ENCODE results near the gene TMPRSS6.
A peak's percentile ranks its signal among the peaks of the same experiment; 100 is the strongest.

TMPRSS6 gene

DNA sequence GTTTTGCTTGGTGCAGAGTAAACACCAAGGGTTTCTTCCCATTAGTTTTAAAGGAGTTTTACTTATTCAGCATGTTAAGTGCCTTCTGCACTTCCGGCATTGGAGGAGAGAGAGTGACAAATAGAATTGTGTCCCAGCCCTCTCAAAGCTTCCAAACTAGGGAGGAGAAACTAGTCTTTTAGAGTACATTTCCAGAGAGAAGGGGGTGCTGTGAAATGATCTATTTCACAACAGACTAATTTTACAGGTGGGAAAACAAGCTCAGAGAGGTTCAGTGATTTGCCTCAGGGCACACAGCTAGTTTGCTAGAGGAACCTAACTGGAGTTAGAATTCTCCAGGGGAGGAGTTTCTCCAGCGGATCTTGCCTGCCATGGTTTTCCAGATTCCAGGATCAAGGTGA, 77.4 kb downstream of the TMPRSS6 start:
- no peak for DNase-seq

DNA sequence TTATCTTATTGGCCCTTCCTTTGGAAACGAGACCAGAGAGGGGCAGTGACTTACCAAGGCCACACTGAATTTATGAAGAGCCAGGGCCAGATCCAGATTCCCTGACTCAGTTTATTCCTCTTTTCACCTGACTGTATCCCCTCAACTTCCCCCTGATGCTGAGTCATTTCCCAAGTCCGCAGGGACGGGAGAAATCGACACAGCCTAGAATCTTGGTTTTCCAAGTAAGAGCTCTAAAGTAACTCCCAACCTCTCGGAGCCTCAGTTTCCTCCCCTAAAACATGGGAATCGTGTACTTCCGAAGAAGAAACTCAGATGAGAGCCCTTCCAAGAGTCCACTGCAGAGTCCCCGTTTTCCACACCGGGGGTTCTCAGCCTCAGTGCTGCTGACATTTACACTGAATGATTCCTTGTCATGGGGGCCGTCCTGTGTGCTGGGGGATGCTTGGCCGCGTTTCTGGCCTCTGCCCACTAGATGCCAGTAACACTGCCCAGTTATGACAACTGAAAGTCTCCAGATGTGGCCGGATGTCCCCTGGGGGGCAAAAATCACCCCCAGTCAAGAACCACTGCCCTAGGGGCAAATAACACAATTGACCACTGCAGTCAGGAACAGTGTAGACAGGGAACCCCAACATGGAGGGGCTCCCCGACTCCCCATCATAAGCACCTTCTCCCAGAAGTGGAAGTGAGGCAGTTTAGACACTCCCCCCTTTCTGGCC, 78.8 kb downstream of the TMPRSS6 start:
- DNase-seq: no peak

DNA sequence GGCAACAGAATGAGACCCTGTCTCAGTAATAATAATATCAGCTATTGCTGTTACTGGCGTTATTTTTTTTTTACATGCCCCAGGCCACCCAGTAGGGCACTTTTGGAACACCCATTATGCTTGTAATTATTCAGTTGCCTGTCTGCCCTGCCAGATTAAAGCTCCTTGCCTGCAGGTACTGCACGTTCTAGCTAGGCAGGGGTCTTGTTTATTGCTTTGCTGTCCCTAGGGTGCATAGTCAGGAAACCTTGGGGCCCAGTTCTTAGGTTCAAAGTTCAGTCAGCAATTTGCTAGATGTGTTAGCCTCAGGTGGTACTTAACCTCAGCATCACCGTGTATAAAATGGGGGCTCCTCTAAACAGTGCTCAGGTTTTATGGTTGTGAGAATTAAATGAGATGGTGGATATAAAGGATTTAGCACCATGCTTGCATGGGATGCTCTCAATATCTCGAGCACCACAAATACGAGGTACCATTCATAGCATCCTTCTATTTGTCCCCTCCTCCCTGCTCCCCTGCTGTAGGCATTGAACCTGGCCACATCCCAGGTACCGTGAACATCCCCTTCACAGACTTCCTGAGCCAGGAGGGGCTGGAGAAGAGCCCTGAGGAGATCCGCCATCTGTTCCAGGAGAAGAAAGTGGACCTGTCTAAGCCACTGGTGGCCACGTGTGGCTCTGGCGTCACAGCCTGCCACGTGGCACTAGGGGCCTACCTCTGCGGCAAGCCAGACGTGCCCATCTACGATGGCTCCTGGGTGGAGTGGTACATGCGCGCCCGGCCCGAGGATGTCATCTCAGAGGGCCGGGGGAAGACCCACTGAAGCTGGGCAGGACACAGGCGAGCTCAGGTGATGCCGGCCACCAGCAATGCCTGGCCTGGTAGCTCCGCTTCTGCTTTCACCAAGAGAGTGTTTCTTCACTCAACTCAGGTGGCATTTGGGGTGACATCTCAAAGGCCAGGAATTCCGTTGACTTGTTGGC, 80.5 kb downstream of the TMPRSS6 start:
- no peak for DNase-seq

DNA sequence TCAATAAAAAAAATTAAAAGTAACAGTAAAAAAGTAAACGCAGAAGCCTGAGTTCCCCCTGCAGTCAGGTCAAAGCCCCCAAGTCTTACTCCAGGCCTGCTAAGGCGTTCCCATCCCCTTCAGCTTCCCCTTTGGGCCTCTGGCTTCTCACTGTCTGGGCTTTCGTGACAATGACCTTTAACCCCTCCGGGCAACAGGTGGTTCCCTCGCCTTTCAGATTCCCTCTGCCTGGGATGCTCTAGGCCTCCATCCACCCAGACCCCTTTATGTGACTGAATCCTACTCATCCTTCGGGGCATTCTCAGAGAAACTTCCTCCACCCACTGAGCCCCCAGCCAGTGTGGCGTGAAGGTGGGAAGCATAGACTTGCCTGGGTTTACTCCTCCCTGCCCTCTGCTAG, 82.0 kb downstream of the TMPRSS6 start:
- no peak for DNase-seq

DNA sequence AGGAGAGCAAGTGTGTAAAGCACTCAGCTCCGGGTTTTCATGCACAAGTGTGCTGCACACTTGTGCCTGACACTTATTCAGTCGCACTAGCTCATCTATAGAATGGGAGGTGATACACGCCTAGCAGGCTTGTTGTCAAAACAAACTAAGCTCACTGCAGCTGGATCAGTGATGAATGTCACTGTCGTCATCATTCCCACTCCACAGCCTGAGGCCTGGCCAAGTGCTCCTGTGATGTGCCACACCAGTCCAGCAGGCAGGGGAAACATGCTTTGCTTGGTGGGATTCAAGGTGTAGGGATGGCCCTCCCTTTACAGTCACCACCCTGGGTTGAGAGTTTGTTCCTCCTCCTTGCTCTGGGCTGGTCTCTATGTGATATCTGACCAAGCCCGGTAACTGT, 83.2 kb downstream of the TMPRSS6 start:
- DNase-seq: peak in 6 of 58 donors; percentile 8 to 28 (median 18)

DNA sequence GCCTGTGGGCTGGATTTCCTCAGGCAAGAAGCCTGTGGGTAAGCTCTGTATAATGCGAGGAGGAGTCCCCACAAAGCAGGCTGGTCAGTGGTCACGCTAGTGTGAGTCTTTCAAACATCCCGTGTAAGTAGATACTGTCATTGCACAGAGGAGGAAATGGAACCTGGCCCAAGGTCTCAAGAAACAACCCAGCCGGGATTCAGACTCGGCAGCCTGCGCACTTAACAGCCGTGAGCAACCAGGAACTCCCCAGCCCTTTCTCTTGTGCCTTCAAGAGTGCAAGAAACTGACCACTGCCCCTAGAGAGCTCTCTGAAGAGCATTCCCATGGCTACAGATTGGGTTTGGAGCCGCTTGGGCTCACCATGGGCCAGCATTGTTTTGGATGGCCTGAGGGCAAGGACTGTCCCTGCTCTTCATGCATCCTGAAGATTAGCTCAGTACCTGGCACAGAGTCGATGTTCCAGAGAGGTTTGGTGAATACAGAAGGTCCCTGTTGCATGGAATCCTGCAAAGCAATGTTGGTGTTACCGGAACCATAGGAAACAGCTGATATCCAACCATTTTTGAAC, 83.9 kb downstream of the TMPRSS6 start:
- no peak for DNase-seq

DNA sequence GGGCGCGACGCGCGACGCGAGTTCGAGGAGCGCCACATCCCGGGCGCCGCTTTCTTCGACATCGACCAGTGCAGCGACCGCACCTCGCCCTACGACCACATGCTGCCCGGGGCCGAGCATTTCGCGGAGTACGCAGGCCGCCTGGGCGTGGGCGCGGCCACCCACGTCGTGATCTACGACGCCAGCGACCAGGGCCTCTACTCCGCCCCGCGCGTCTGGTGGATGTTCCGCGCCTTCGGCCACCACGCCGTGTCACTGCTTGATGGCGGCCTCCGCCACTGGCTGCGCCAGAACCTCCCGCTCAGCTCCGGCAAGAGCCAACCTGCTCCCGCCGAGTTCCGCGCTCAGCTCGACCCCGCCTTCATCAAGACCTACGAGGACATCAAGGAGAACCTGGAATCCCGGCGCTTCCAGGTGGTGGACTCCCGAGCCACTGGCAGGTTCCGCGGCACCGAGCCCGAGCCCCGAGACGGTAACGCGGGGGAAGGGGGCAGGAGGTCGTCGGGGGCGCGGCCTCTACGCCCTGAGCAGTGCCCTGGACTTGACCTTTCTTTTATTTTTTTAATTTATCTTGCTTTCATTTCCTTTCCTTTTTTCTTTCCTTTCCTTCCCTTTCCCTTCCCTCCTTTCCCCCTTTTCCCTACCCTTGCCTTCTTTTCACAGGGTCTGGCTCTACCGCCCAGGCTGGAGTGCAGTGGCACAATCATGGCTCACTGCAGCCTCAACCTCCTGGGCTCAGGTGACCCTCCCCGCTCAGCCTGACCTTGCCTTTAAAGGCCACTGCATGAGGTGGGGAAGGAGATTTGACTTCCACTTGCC, 85.0 kb downstream of the TMPRSS6 start:
- DNase-seq: no peak

DNA sequence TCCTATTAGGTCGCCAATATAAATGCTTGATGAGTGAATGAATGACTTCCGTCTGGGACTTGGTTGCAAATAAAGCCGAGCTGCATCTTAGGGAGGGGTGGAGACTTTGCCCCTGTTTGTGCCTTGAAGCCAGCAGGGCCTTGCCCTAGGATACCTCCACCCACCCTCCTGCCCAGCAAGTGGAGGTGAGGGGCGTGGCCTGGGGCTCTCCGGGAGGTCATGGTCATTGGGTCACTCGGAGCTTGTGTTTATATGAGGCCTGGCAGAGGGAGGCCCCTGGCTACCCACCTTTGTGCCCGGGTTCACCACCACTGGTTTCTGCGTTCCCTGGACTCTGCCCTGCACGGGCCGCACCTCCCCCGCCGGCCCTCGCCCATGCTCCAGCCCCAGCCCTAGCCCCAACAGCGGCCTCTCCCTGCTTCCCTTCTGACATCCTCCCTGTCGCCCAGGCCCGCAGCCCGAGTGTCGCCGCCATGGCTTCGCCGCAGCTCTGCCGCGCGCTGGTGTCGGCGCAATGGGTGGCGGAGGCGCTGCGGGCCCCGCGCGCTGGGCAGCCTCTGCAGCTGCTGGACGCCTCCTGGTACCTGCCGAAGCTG, 85.7 kb downstream of the TMPRSS6 start:
- DNase-seq: no peak

DNA sequence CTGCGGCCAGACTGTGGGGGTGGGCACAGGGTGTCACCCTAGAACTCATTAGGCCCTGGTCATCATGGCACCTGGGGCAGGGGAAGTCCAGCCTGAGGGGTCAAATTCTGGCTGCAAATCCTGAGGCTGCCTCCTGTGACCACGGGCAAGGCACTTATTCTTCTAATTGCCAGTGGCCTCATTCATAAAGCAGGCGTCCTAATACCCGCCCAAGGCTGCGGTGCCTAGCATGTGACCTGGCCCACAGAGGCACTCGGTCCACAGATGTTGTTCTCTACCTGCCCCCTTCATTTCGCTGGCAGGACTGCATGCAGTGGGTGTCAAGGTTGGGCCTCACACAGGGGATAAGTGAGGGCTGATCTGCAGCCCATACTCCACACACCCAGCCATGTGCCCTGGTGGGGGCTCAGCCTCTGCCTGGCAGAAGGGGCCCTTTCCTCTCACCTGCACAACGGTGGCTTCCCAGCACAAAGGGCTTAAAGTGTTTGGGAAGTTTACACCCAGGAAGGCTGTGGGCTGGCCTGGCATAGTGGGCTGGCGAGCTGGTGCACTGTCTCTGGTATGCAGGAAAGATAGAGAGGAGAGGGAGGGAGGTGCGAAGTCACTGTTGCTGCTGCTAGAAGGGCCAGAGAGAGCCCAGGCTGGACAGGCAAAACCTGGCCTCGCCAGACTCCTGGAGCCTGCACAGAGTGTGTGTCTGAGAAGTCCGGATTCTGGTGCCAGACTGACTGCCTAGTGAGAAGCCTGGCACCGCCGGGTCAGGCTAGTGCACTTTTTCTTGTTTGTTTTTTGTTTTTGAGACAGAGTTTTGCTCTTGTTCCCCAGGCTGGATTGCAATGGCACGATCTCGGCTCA, 86.8 kb downstream of the TMPRSS6 start:
- peak in 12 of 58 donors; percentile 16 to 39 (median 28) for DNase-seq

DNA sequence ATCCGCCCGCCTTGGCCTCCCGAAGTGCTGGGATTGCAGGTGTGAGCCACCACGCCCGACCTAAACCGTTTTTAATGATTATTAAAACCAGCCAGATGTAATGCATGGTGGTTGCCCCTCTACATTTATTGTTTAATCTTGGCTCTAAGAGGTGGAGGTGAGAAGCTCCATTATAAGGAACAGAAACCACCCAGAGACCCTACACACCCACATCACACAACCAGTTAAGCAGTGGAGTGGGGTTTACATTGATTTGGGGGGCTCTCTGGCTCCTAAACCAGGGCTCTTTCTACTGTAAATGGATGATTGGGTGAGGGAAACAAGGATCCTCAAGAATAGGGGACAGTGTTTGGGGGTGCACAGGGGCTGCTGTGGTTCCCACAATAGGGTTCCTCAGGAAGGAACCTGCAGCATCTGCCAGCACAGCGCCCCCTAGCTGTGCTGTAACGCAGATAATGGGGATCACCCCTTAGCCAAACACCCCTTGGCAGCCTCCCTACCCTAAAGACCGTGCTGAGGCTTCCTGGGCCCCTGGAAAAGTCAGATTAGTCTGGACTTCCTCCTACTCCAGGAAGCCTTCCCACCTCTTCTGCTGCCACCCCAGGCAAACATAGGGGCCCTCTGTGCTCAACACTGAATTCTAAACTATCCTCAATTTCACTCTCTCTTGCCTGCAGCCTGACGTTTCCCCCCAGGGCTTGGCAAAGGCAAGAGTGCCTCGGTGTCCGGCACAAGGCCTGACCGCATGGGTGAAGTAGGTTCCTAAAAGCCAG, 87.6 kb downstream of the TMPRSS6 start:
- peak in 21 of 58 donors; percentile 7 to 60 (median 20) for DNase-seq

DNA sequence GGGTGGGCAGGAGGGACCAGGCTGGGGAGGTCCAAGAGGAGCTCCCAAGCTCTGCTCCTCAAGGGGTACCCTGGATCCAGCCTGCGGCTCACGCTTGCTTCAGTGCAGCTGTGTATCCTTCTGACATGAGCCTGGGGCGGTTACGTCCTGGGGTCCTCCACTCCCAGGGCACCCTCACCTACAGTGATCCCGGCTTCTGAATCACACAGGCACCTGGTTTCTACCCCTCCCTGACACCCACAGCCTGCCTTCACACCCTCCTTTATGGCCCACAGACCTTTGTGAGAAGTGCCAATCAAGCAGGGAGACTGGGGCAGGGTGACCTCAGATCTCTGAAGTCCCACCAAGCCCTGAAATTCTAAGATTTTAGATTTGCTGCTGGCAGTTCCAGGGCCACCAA, 88.5 kb downstream of the TMPRSS6 start:
- DNase-seq: no peak

DNA sequence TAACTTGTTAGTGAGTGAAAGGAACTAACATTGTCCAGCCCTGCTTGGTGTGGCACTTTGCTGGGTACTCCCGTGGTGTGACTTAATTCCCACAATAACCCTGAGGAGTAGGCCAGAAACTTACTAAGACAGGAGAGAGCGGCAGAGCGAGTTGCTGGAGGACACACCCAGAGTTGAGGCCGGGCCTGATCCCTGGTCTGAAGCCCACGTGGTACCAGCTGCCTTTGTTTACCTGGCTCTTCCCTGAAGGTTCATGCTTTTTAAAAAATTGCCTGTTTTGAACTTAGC, 89.4 kb downstream of the TMPRSS6 start:
- DNase-seq: peak in 6 of 58 donors; percentile 28 to 64 (median 50)

DNA sequence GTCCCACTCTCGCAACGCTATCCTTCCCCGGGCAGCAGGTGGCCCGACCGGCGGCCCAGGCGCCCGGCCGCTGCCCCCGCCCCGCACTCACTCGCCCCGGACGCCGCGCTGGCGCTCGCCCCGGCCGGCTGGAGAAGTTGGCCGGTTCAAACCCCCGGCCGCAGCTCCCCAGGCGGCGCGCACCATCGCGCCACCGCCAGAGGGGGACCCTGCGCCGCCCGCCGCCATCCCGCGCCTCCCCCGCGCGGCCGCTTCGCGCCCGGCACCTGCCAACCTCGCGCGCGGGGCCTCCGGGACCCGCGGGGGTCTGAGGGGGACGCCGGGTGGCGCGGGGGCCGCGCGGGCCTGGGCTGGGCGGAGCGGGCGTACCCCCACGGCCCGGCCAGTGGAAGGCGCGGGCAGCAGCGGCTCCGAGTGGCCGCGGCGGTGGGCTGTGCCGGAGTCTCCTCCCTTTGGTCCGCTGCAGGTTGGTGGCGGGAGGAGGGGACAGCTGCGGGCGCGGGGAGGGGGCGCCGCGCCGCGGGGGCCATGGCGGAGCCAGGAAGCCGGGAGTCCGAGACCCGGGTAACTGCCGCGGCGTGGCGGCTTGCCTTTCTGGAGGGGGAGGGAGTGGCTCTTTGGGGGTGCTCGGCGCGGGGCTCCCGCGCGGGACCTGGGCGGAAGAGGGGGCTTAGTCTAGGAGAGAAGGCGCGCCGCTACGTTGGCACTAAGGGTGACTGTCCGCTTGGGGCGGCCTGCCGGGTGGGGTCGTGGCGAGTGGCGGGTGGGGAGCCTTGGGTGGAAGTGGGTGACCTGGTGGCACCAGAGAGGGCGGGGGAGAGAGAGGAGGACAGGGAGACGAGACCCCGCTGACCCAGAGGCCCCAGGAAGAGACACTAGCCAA, 90.0 kb downstream of the TMPRSS6 start, which contains the start of the genes MPST and TST:
Gene MPST (plus strand): TSS at position 434 of the 883 bp plus-strand sequence. CDS start 95 bp downstream, at position 529.
Gene TST (minus strand): TSS at position 139 of the 883 bp plus-strand sequence. CDS start 715 bp downstream, outside the sequence.
- peak in 54 of 58 donors; percentile 26 to 83 (median 72) for DNase-seq

DNA sequence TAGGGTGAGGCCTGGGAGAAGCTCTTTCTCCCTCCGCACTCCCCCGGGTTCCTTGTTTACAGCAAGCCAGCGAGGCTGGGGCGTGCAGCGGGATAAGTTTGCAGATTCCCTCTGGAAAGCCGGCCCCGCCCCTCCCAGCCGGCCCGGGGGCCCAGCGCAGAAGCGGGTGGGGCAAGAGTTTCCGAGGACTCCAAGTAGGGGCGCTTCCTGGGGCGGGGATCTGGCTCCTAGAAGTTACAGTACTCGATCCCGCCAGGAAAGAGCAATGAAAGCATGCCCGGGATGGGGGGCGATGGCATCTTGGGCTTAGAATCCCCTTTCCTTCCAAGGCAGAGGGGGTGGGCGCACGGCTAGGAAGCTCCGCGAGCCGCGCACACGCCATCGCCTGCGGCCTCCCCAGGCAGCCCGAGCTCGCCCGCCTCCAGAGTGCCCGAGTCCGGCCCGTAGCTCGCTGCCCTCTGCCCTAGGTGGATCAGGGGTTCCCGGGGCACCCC, 90.7 kb downstream of the TMPRSS6 start:
- DNase-seq: peak in 29 of 58 donors; percentile 17 to 70 (median 48)

DNA sequence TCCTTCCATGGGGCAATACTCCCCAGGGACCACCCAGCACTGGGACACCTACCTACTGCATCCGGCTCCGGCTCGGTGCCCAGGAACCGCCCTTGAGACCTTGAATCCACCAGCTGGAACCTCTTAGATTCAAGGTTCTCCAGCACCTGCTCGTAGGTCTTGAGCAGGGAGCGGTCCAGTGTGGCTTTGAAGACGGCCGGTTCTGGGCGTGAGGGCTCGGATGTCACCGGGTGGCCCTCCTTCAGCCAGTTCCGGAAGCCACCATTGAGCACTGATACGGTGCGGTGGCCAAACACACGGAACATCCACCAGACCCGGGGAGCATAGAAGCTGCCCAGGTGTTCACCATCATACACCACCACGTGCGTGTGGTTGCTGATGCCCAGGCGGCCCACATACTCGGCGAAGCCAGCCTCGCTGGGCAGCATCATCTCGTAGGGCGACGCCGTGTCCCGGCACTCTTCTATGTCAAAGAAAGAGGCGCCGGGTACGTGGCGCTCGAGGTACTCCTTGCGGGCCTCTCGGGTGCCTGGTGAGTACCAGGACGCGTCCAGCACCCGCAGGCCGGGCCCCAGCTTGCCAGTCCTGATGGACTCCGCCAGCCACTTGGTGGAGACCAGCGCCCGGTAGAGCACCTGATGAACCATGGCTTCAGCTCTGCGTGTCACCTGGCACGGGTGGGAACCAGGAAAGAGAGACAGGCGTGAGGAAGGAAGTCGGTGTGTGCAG, 91.3 kb downstream of the TMPRSS6 start:
- DNase-seq: peak in 2 of 58 donors; percentile 46 to 48

DNA sequence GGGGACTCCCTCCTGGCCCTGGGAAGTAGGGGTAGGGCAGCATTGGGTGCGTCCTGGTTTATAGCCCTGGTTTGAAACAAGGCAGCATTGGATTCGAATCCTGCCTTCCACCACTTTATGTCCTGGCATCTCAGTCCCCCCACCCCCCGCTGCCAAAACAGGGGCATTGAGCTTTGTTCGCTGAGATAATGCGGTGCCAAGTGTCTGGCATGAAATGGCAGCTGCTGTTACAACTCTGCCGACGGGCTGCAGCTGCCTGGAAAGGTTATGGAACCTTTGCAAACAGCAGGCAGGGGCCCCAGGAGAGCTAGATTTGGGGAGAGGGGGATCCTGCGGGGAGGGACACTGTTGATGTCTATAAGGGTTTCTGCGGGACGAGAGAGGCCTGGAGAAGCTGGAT, 92.2 kb downstream of the TMPRSS6 start:
- peak in 2 of 58 donors; percentile 13 to 24 for DNase-seq
